ENCODE measurements around the gene SUPV3L1. TPM values are rescaled to one million over a fixed set of nuclear protein-coding genes. Genes with fewer than 3 reads are reported as not detected.

The SUPV3L1 gene
- total RNA-seq, 1 experiment from 2014 or later = 55.3 TPM

- Histone ChIP-seq H3K27me3 (replicated peaks; ENCODE audit: insufficient read depth, low read depth, low read length, poor library complexity) (no peaks in the 10 kb centered on the region), H3K4me1 (ENCODE audit: insufficient read depth, low read length, poor library complexity, severe bottlenecking) (peaks cover 18% of the 10 kb centered on the region), H3K27ac (ENCODE audit: low read depth, low read length, poor library complexity, severe bottlenecking) (peak overlapping the region; percentile 20), H3K36me3 (ENCODE audit: insufficient read depth, low read length, poor library complexity, severe bottlenecking) (no peaks in the 10 kb centered on the region), H3K4me3 (ENCODE audit: low read depth, low read length, poor library complexity, severe bottlenecking) (no peak overlapping the region), H3K9me3 (ENCODE audit: low read depth, low read length, poor library complexity, severe bottlenecking) (no peaks in the 10 kb centered on the region)
- intact Hi-C loops (cut with micrococcal nuclease; ENCODE audit: unreplicated experiment) = no loop called here
- CTCF ChIA-PET = interaction anchor here (0.5 kb wide), 1 partner anchor 174 kb away, joined by 3 read pairs; no protein-coding TSS in a partner anchor
- BruUV-seq (replicated peaks) = no TSS peak
- no peak for TF ChIP-seq CTCF (conservative IDR thresholded peaks at IDR 0.05; ENCODE audit: low read depth, low read length)
- DNase-seq (ENCODE audit: low spot score) = peak; percentile 79
- POLR2A ChIA-PET (ENCODE audit: low non-redundant PET) = no interaction called here
Measured at GRCh38 chr10:69242852-69243212, 62.8 kb downstream of the SUPV3L1 start.

- Histone ChIP-seq H3K9me3 (ENCODE audit: low read depth, low read length, poor library complexity, severe bottlenecking) (no peaks in the 10 kb centered on the region), H3K27me3 (replicated peaks; ENCODE audit: insufficient read depth, low read depth, low read length, poor library complexity) (no peaks in the 10 kb centered on the region), H3K4me3 (ENCODE audit: low read depth, low read length, poor library complexity, severe bottlenecking) (no peak overlapping the region), H3K36me3 (ENCODE audit: insufficient read depth, low read length, poor library complexity, severe bottlenecking) (no peaks in the 10 kb centered on the region), H3K27ac (ENCODE audit: low read depth, low read length, poor library complexity, severe bottlenecking) (no peak overlapping the region), H3K4me1 (ENCODE audit: insufficient read depth, low read length, poor library complexity, severe bottlenecking) (peaks cover 18% of the 10 kb centered on the region)
- BruUV-seq (replicated peaks) = no TSS peak
- intact Hi-C loops (cut with micrococcal nuclease; ENCODE audit: unreplicated experiment) = no loop called here
- ChIA-PET CTCF (no interaction called here), POLR2A (ENCODE audit: low non-redundant PET) (no interaction called here)
- TF ChIP-seq EZH2 (IDR thresholded peaks at IDR 0.05; ENCODE audit: borderline replicate concordance, low read depth, low read length, poor library complexity, severe bottlenecking) (no peak), CTCF (conservative IDR thresholded peaks at IDR 0.05; ENCODE audit: low read depth, low read length) (no peak)
- no peak for DNase-seq (ENCODE audit: low spot score)
Measured at GRCh38 chr10:69243817-69244216, 63.8 kb downstream of the SUPV3L1 start.

- no TSS peak for BruUV-seq (replicated peaks)
- H3K27ac ChIP-seq (ENCODE audit: low read depth, low read length, poor library complexity, severe bottlenecking) = no peak overlapping the region
- POLR2A ChIA-PET (ENCODE audit: low non-redundant PET) = no interaction called here
- intact Hi-C loops (cut with micrococcal nuclease; ENCODE audit: unreplicated experiment) = no loop called here
- no peak overlapping the region for H3K4me3 ChIP-seq (ENCODE audit: low read depth, low read length, poor library complexity, severe bottlenecking)
- no peaks in the 10 kb centered on the region for H3K36me3 ChIP-seq (ENCODE audit: insufficient read depth, low read length, poor library complexity, severe bottlenecking)
- no peak for DNase-seq (ENCODE audit: low spot score)
- H3K27me3 ChIP-seq (replicated peaks; ENCODE audit: insufficient read depth, low read depth, low read length, poor library complexity) = no peaks in the 10 kb centered on the region
- H3K4me1 ChIP-seq (ENCODE audit: insufficient read depth, low read length, poor library complexity, severe bottlenecking) = peaks cover 12% of the 10 kb centered on the region
- CTCF ChIA-PET = no interaction called here
- no peaks in the 10 kb centered on the region for H3K9me3 ChIP-seq (ENCODE audit: low read depth, low read length, poor library complexity, severe bottlenecking)
- TF ChIP-seq EZH2 (IDR thresholded peaks at IDR 0.05; ENCODE audit: borderline replicate concordance, low read depth, low read length, poor library complexity, severe bottlenecking) = no peak
- TF ChIP-seq CTCF (conservative IDR thresholded peaks at IDR 0.05; ENCODE audit: low read depth, low read length) = no peak
Measured at GRCh38 chr10:69246036-69246435, 66.0 kb downstream of the SUPV3L1 start.
